H1 (cell line): Measurements from ENCODE around the gene MSN. TPM values are rescaled to one million over a fixed set of nuclear protein-coding genes. Genes with fewer than 3 reads are reported as not detected.

Source experiments
- CTCF ChIA-PET: fragments of 300-600 bp; sonication (Branson Sonifier 250); formaldehyde crosslinking; loops from one replicate; lab custom pipeline; 2021; ENCODE audit not compliant: partially characterized antibody; lab: Charles Lee
- POLR2A ChIA-PET: fragments of 300-600 bp; sonication (Branson Sonifier 250); formaldehyde crosslinking; loops from one replicate; lab custom pipeline; 2021; ENCODE audit warnings: inconsistent platforms; ENCODE audit not compliant: partially characterized antibody; lab: Charles Lee
- DNase-seq, 2 experiments: peaks; one replicate each; pipeline versions ENCODE4 v3.0.0 to v3.0.0-alpha.2; 2010 to 2022; ENCODE audit warnings: low spot score in 2 of 2, low read depth in 1 of 2, mixed read lengths in 1 of 2
- FAIRE-seq: peaks from 2 replicates; lab custom pipeline; 2011; peaks lifted over from hg19 to GRCh38; lab: Jason Lieb, UNC
- H2AFZ ChIP-seq: 2 replicates; pipeline ENCODE4 v1.8.1; 2012; ENCODE audit warnings: low read length, inconsistent platforms
- H2AK5ac ChIP-seq: 2 replicates; pipeline ENCODE4 v1.6.1; 2013; ENCODE audit warnings: low read depth, low read length
- H2BK120ac ChIP-seq: replicated peaks from 2 replicates; pipeline ENCODE3; 2013; ENCODE audit warnings: low read depth, low read length, inconsistent platforms
- H2BK12ac ChIP-seq: 2 replicates; pipeline ENCODE4 v1.6.1; 2013; ENCODE audit warnings: low read depth, low read length
- H2BK15ac ChIP-seq: 2 replicates; pipeline ENCODE4 v1.6.1; 2013; ENCODE audit warnings: low read length
- H2BK20ac ChIP-seq: 2 replicates; pipeline ENCODE4 v1.6.1; 2013; ENCODE audit warnings: low read length
- H2BK5ac ChIP-seq: 2 replicates; pipeline ENCODE4 v1.6.1; 2013; ENCODE audit warnings: low read depth, low read length
- H3K14ac ChIP-seq: 2 replicates; pipeline ENCODE4 v1.6.1; 2013; ENCODE audit warnings: inconsistent platforms; ENCODE audit not compliant: insufficient read length
- H3K18ac ChIP-seq: 2 replicates; pipeline ENCODE4 v1.6.1; 2013; ENCODE audit warnings: low read length; ENCODE audit errors: extremely low read depth
- H3K23ac ChIP-seq: 2 replicates; pipeline ENCODE4 v1.6.1; 2013; ENCODE audit warnings: inconsistent platforms; ENCODE audit not compliant: insufficient read length
- H3K23me2 ChIP-seq: 2 replicates; pipeline ENCODE4 v1.6.1; 2013; ENCODE audit warnings: low read depth, low read length
- H3K27ac ChIP-seq: 2 replicates; pipeline ENCODE4 v1.6.1; 2011; ENCODE audit warnings: low read depth, low read length, inconsistent platforms
- H3K27me3 ChIP-seq, 4 experiments: replicated peaks in 1 of 4; 1 replicate in 1 of 4; 2 replicates in 3 of 4; pipeline versions ENCODE4 v1.6.1 to v1.8.1; 2011 to 2013; ENCODE audit warnings: low read length in 3 of 4, mild to moderate bottlenecking in 3 of 4, inconsistent platforms in 2 of 4, mixed read lengths in 2 of 4, moderate library complexity in 1 of 4; ENCODE audit not compliant: control insufficient read depth in 3 of 4, insufficient read depth in 3 of 4; ENCODE audit errors: extremely low read depth in 1 of 4
- H3K36me3 ChIP-seq, 4 experiments: 2 replicates each; pipeline versions ENCODE4 v1.6.1 to v1.8.1; 2011 to 2013; ENCODE audit warnings: mild to moderate bottlenecking in 4 of 4, low read length in 3 of 4, moderate library complexity in 2 of 4, control low read depth in 1 of 4, inconsistent platforms in 1 of 4; ENCODE audit not compliant: insufficient read depth in 4 of 4, control insufficient read depth in 2 of 4
- H3K4ac ChIP-seq: replicated peaks from 2 replicates; pipeline ENCODE3; 2013; ENCODE audit warnings: low read length, low read depth, mixed read lengths, inconsistent platforms; ENCODE audit not compliant: insufficient read length
- H3K4me1 ChIP-seq, 4 experiments: replicated peaks in 1 of 4; 1 replicate in 1 of 4; 2 replicates in 3 of 4; pipeline versions ENCODE4 v1.6.1 to v1.8.1; 2011 to 2013; ENCODE audit warnings: low read length in 3 of 4, inconsistent platforms in 2 of 4, mixed read lengths in 1 of 4; ENCODE audit not compliant: insufficient read depth in 4 of 4, control insufficient read depth in 3 of 4
- H3K4me2 ChIP-seq, 2 experiments: 2 replicates each; pipeline versions ENCODE4 v1.6.1 to v1.8.1; 2011 to 2013; ENCODE audit warnings: low read depth in 2 of 2, low read length in 2 of 2, control low read depth in 1 of 2, inconsistent platforms in 1 of 2, mild to moderate bottlenecking in 1 of 2; ENCODE audit not compliant: insufficient read depth in 1 of 2
- H3K4me3 ChIP-seq, 4 experiments: fragments of 200-600, 300-600 bp in 1 of 4; sonication (generic), shearing (Covaris generic), sonication (Bioruptor Twin) in 1 of 4; 2 replicates each; pipeline versions ENCODE4 v1.5.1 to v1.8.1; 2011 to 2016; ENCODE audit warnings: low read length in 4 of 4, low read depth in 3 of 4, control low read depth in 2 of 4, inconsistent platforms in 2 of 4, mild to moderate bottlenecking in 2 of 4, mixed read lengths in 1 of 4, moderate library complexity in 1 of 4; ENCODE audit not compliant: insufficient read depth in 2 of 4; ENCODE audit errors: extremely low read depth in 1 of 4
- H3K56ac ChIP-seq: replicated peaks from 2 replicates; pipeline ENCODE3; 2013; ENCODE audit warnings: low read depth, mild to moderate bottlenecking, mixed read lengths, low read length, inconsistent platforms; ENCODE audit not compliant: insufficient read length
- H3K79me1 ChIP-seq: 2 replicates; pipeline ENCODE4 v1.6.1; 2013; ENCODE audit warnings: low read depth, low read length, control low read depth
- H3K79me2 ChIP-seq, 2 experiments: 2 replicates each; pipeline versions ENCODE4 v1.6.1 to v1.8.1; 2012 to 2013; ENCODE audit warnings: low read length in 2 of 2, mild to moderate bottlenecking in 2 of 2, inconsistent platforms in 1 of 2; ENCODE audit not compliant: insufficient read depth in 2 of 2, control insufficient read depth in 1 of 2
- H3K9ac ChIP-seq, 4 experiments: replicated peaks in 1 of 4; 1 replicate in 1 of 4; 2 replicates in 3 of 4; pipeline versions ENCODE4 v1.6.1 to v1.8.1; 2011 to 2013; ENCODE audit warnings: low read depth in 3 of 4, low read length in 3 of 4, control low read depth in 2 of 4, mild to moderate bottlenecking in 2 of 4, moderate library complexity in 2 of 4, inconsistent platforms in 1 of 4; ENCODE audit errors: extremely low read depth in 1 of 4
- H3K9me3 ChIP-seq, 2 experiments: 2 replicates each; pipeline versions ENCODE4 v1.6.1 to v1.8.1; 2012 to 2013; ENCODE audit warnings: mild to moderate bottlenecking in 2 of 2, moderate library complexity in 2 of 2, control low read depth in 1 of 2, inconsistent platforms in 1 of 2, low read depth in 1 of 2, low read length in 1 of 2, mixed read lengths in 1 of 2; ENCODE audit not compliant: insufficient read depth in 2 of 2
- H4K20me1 ChIP-seq, 2 experiments: replicated peaks in 1 of 2; 2 replicates each; pipeline versions ENCODE3 to v1.8.1; 2011 to 2013; ENCODE audit warnings: inconsistent platforms in 2 of 2, low read length in 2 of 2, mild to moderate bottlenecking in 1 of 2; ENCODE audit not compliant: insufficient read depth in 2 of 2, control insufficient read depth in 1 of 2
- H4K5ac ChIP-seq: 2 replicates; pipeline ENCODE4 v1.6.1; 2013; ENCODE audit warnings: low read length, low read depth, mixed read lengths, inconsistent platforms; ENCODE audit not compliant: insufficient read length
- H4K8ac ChIP-seq: 2 replicates; pipeline ENCODE4 v1.8.0; 2013; ENCODE audit warnings: mild to moderate bottlenecking, moderate library complexity, low read length, inconsistent platforms; ENCODE audit not compliant: insufficient read depth; ENCODE audit errors: extremely low read depth
- H4K91ac ChIP-seq: replicated peaks from 2 replicates; pipeline ENCODE3; 2013; ENCODE audit warnings: low read length, mixed read lengths, inconsistent platforms; ENCODE audit not compliant: insufficient read length
- ASH2L ChIP-seq: fragments of 200-600, 300-600 bp; sonication (generic); IDR thresholded peaks from one replicate; pipeline ENCODE4 v1.7.1; 2017; ENCODE audit warnings: low read length
- CEBPB ChIP-seq: IDR thresholded peaks from 2 replicates; pipeline ENCODE4 v1.6.1; 2012; ENCODE audit warnings: low read depth, low read length
- E2F6 ChIP-seq: IDR thresholded peaks from 2 replicates; pipeline ENCODE4 v1.6.1; 2012; ENCODE audit warnings: inconsistent platforms
- JUN ChIP-seq: IDR thresholded peaks from 2 replicates; pipeline ENCODE4 v1.6.1; 2011; ENCODE audit warnings: low read depth, mild to moderate bottlenecking, improper control_type of control experiment, low read length
- KDM1A ChIP-seq: fragments of 200-600, 300-600 bp; sonication (generic); IDR thresholded peaks from 2 replicates; pipeline ENCODE4 v1.7.1; 2016; ENCODE audit warnings: mild to moderate bottlenecking, low read length, borderline replicate concordance
- POU5F1 ChIP-seq: IDR thresholded peaks from 2 replicates; pipeline ENCODE4 v1.6.1; 2011; ENCODE audit warnings: low read depth, mild to moderate bottlenecking, low read length, moderate library complexity
- RAD21 ChIP-seq, 2 experiments: IDR thresholded peaks in 1 of 2; conservative IDR thresholded peaks in 1 of 2; 2 replicates each; pipeline ENCODE4 v1.6.1; 2011; ENCODE audit warnings: low read depth in 2 of 2, low read length in 2 of 2, improper control_type of control experiment in 1 of 2, inconsistent platforms in 1 of 2, mild to moderate bottlenecking in 1 of 2, moderate library complexity in 1 of 2
- RBBP5 ChIP-seq: IDR thresholded peaks from 2 replicates; pipeline ENCODE4 v1.7.1; 2012; ENCODE audit warnings: low read depth, mild to moderate bottlenecking, inconsistent platforms, low read length, moderate library complexity, borderline replicate concordance
- SIRT6 ChIP-seq: IDR thresholded peaks from one replicate; pipeline ENCODE4 v1.7.1; 2012; ENCODE audit warnings: low read length, inconsistent platforms
- SP1 ChIP-seq: IDR thresholded peaks from 2 replicates; pipeline ENCODE4 v1.6.1; 2011; ENCODE audit warnings: low read depth, low read length
- TBP ChIP-seq: IDR thresholded peaks from 2 replicates; pipeline ENCODE4 v1.6.1; 2011; ENCODE audit warnings: low read depth, low read length, improper control_type of control experiment
- ZNF274 ChIP-seq: IDR thresholded peaks from 2 replicates; pipeline ENCODE4 v1.7.0; 2012; ENCODE audit warnings: low read length, borderline replicate concordance; ENCODE audit errors: extremely low read depth
- WGBS, 2 experiments: shearing (Covaris generic) in 1 of 2; methylation state at CpG; one replicate each; pipeline versions ENCODE4 v1.1.6 to v1.1.7; 2013 to 2015; ENCODE audit warnings: low lambda C conversion rate in 2 of 2, mixed read lengths in 2 of 2, inconsistent platforms in 1 of 2, low coverage in 1 of 2, missing lambda C conversion rate in 1 of 2; ENCODE audit not compliant: insufficient replicate concordance in 2 of 2, insufficient coverage in 1 of 2, insufficient read length in 1 of 2; ENCODE audit errors: extremely low coverage in 1 of 2, missing lambda C conversion rate in 1 of 2; 5-methylcytosine and 5-hydroxymethylcytosine counted together
- polyA plus RNA-seq, 7 experiments: library from polyadenylated mRNA; depleted of rRNA in 3 of 7; stranded (reverse) in 5 of 7; unstranded in 2 of 7; fragments of >200 nt in 5 of 7; fragments of 200-250 nt in 2 of 7; gene quantifications; 1 replicate in 5 of 7; 2 replicates in 1 of 7; 4 replicates in 1 of 7; pipeline versions ENCODE4 v1.2.1 to v1.2.3, GENCODE V29; 2011 to 2013; ENCODE audit warnings: missing spikeins in 2 of 7, mixed read lengths in 2 of 7
- total RNA-seq: library from RNA; stranded (reverse); fragmentation: NEBNext Ultra II Directional; extraction: Animal tissue kit (Norgen Biotek cat#: 25700); gene quantifications from 2 replicates; pipeline ENCODE4 v1.2.1, GENCODE V29; 2021

Gene MSN
- total and polyA plus RNA-seq, 2 of the 8 experiments (the other 6 are each of a cell fraction or from before 2014, with no cell fraction given): 112 to 133 TPM

- POLR2A ChIA-PET: no interaction called here
- H2BK12ac ChIP-seq: no peak overlapping the region
- H3K23me2 ChIP-seq: no peaks in the 10 kb centered on the region
- peaks cover 0 to 3% (median 0%) of the 10 kb centered on the region in 4 experiments; a peak in 1 of 7 replicates for H3K4me1 ChIP-seq
- H3K4me2 ChIP-seq: no peak overlapping the region
- H2BK20ac ChIP-seq: no peak overlapping the region
- H4K8ac ChIP-seq: no peak overlapping the region
- no peak overlapping the region for H2BK5ac ChIP-seq
- H4K5ac ChIP-seq: no peak overlapping the region
- no peak overlapping the region for H3K4me3 ChIP-seq
- H3K14ac ChIP-seq: no peak overlapping the region
- no peak overlapping the region for H3K9ac ChIP-seq
- CTCF ChIA-PET: interaction anchor here (0.9 kb wide), 1 partner anchor 20 kb away, joined by 3 read pairs; no protein-coding TSS in a partner anchor
- no peak overlapping the region for H3K18ac ChIP-seq
- H3K27me3 ChIP-seq: no peaks in the 10 kb centered on the region
- H3K56ac ChIP-seq: no peak overlapping the region
- no peak overlapping the region for H2BK15ac ChIP-seq
- no peak overlapping the region for H4K91ac ChIP-seq
- 100% methylated on average over 3 of the region's 5 CpGs; no CpG with 5 or more reads in 1 of the 2 experiments for WGBS, 2 experiments
- no peak for FAIRE-seq
- peaks cover 0 to 6% of the 10 kb centered on the region in 2 experiments; a peak in 2 of 4 replicates for H3K79me2 ChIP-seq
- DNase-seq: no peak
- H2AFZ ChIP-seq: no peak overlapping the region
- no peaks in the 10 kb centered on the region for H3K9me3 ChIP-seq
- no peak overlapping the region for H2AK5ac ChIP-seq
- peaks cover 0 to 6% of the 10 kb centered on the region in 2 experiments for H4K20me1 ChIP-seq
- H2BK120ac ChIP-seq: no peak overlapping the region
- H3K79me1 ChIP-seq: no peaks in the 10 kb centered on the region; the same call in 1 of the 2 replicates
- H3K23ac ChIP-seq: no peak overlapping the region
- no peak overlapping the region for H3K4ac ChIP-seq
- no peaks in the 10 kb centered on the region for H3K36me3 ChIP-seq
- H3K27ac ChIP-seq: no peak overlapping the region
- TF ChIP-seq CEBPB: no peak
- TF ChIP-seq KDM1A: no peak
- TF ChIP-seq ASH2L: no peak
- no peak for TF ChIP-seq ZNF274
- no peak for TF ChIP-seq SP1
- TF ChIP-seq TBP: no peak
- TF ChIP-seq POU5F1: no peak
- TF ChIP-seq JUN: no peak
- TF ChIP-seq RAD21 (IDR thresholded peaks at IDR 0.05 in 1 of 2, conservative IDR thresholded peaks at IDR 0.05 in 1 of 2; ENCODE audit: low read depth in 2 of 2, low read length in 2 of 2): no peak
- no peak for TF ChIP-seq E2F6
- TF ChIP-seq RBBP5: no peak
- no peak for TF ChIP-seq SIRT6
Observed at GRCh38 chrX:65706041-65706828, 38.8 kb downstream of the MSN start.
